Testis (tissue), 5 donors: ENCODE data around the gene ZNF878. TPM values are rescaled to one million over a fixed set of nuclear protein-coding genes. Genes with fewer than 3 reads are reported as not detected.

Experiments
- DNase-seq: peaks from one replicate; pipeline ENCODE4 v3.0.0-alpha.2; 2019
- H3K27ac ChIP-seq, 2 donors: fragments of 200-600 bp; sonication (generic); one replicate each; pipeline ENCODE4 v1.5.1; 2019
- H3K27me3 ChIP-seq: fragments of 200-600 bp; sonication (generic); one replicate; pipeline ENCODE4 v1.5.1; 2019
- H3K36me3 ChIP-seq: fragments of 200-600 bp; sonication (generic); one replicate; pipeline ENCODE4 v1.5.1; 2017; ENCODE audit warnings: low read depth; ENCODE audit errors: missing control alignments
- H3K4me1 ChIP-seq: fragments of 200-600 bp; sonication (generic); one replicate; pipeline ENCODE4 v1.5.1; 2019
- H3K4me3 ChIP-seq, 2 donors: fragments of 200-600 bp; sonication (generic); one replicate each; pipeline ENCODE4 v1.5.1; 2017 to 2019
- H3K9me3 ChIP-seq: fragments of 200-600 bp; sonication (generic); one replicate; pipeline ENCODE4 v1.5.1; 2017
- POLR2A ChIP-seq: fragments of 450-650 bp; IDR thresholded peaks from one replicate; pipeline ENCODE4 v1.6.1; 2017; ENCODE audit warnings: antibody characterized with exemption, mild to moderate bottlenecking, moderate library complexity
- WGBS, 2 donors: methylation state at CpG; one replicate each; pipeline ENCODE4 v1.1.5; 2018; 5-methylcytosine and 5-hydroxymethylcytosine counted together
- intact Hi-C: fragments of 100-400 bp; cut with DNase I; formaldehyde crosslinking; loops from one replicate; pipeline ENCODE4 v1.15.1; 2023; ENCODE audit warnings: low total_unique reads
- long read RNA-seq, 2 donors: transcript quantifications; one replicate each; lab custom pipeline, GENCODE V29; 2026
- polyA plus RNA-seq: library from polyadenylated mRNA; stranded (reverse); fragments of 350-450 nt; fragmentation: Illumina TruSeq; extraction: RNeasy Lipid Tissue Mini Kit (QIAGEN cat#74804); gene quantifications from one replicate; pipeline ENCODE4 v1.2.3, GENCODE V29; 2014; ENCODE audit warnings: low read depth, low replicate concordance; ENCODE audit not compliant: insufficient read depth
- total RNA-seq, 2 donors: library from RNA; depleted of rRNA; stranded (reverse); fragments of >200 nt; gene quantifications; one replicate each; pipeline ENCODE4 v1.2.3, GENCODE V29; 2016
- TF ChIP-seq, protein P1 (sequence below), 3 experiments: fragments of 450-650 bp in 2 of 3; fragments of 200-600 bp in 1 of 3; sonication (generic) in 1 of 3; IDR thresholded peaks; one replicate each; pipeline ENCODE4 v1.5.1; 2016 to 2019; ENCODE audit warnings: antibody characterized with exemption in 3 of 3, mild to moderate bottlenecking in 2 of 3, moderate library complexity in 1 of 3

The ZNF878 gene
- total RNA-seq (1 to 10 TPM in 1 of 2 donors, under 1 TPM in 1; 0.31 to 1.1 TPM), polyA plus RNA-seq (0.54 TPM)
- long read RNA-seq, donor 1: 0 reads
- long read RNA-seq, donor 2, partial matches to known transcripts: 0 of 1 reads
- long read RNA-seq, donor 2, other reads (novel, unspliced or antisense): 0 of 1 reads

DNA sequence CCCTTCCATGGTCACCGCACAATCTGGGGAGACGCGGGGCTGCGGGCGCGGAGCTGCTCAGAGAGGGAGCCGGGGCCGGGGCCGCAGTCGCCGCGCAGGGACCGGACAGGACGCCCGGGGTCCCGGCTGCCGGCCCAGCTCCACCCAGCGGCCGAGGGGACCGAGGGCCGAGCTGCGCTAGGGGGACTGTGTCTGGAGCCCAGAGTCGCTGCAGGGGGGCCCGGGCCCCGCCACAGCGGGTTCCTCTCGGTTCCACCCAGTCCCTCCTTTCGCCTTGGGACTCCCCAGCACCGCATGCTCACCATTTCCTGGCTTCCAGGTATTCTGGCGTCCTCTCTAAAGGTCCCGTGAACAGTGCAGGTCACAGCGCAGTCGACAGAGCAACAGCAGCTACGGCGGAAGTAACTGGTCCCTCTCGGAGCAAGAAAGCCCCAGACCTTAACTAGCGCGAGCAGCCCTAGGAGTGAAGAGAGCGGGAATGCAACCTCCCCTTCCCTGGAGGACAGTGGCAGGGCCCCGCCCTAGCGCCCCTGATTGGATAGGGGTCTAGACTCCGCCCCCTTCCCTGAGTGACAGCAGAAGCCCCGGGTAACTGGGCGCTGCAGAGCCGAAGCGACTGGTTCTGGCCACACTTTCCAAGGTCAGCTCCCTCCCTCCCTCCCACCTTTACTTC is at the start of gene ZNF878:
Gene ZNF878, minus strand, starts transcription at position 465 of the 673 bp plus-strand sequence. Its CDS starts 160 bp downstream, at position 305.
- DNase-seq: peak; percentile 95
- TF ChIP-seq, protein P1, sequence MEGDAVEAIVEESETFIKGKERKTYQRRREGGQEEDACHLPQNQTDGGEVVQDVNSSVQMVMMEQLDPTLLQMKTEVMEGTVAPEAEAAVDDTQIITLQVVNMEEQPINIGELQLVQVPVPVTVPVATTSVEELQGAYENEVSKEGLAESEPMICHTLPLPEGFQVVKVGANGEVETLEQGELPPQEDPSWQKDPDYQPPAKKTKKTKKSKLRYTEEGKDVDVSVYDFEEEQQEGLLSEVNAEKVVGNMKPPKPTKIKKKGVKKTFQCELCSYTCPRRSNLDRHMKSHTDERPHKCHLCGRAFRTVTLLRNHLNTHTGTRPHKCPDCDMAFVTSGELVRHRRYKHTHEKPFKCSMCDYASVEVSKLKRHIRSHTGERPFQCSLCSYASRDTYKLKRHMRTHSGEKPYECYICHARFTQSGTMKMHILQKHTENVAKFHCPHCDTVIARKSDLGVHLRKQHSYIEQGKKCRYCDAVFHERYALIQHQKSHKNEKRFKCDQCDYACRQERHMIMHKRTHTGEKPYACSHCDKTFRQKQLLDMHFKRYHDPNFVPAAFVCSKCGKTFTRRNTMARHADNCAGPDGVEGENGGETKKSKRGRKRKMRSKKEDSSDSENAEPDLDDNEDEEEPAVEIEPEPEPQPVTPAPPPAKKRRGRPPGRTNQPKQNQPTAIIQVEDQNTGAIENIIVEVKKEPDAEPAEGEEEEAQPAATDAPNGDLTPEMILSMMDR (IDR thresholded peaks at IDR 0.05): no peak
- peak; percentile 39 for TF ChIP-seq POLR2A
- intact Hi-C loops: no loop called here

GRCh38 chr19:12098040-12098439 is 45.3 kb upstream of the ZNF878 start:
- no peaks in the 10 kb centered on the region for H3K36me3 ChIP-seq
- no peaks in the 10 kb centered on the region for H3K4me1 ChIP-seq
- intact Hi-C loops: no loop called here
- no peak for TF ChIP-seq POLR2A
- WGBS, 2 donors: 94 to 98% methylated on average over 9 of the region's 9 CpGs
- H3K4me3 ChIP-seq: no peak overlapping the region
- H3K27me3 ChIP-seq: no peaks in the 10 kb centered on the region
- DNase-seq: no peak
- no peaks in the 10 kb centered on the region for H3K9me3 ChIP-seq
- no peak overlapping the region for H3K27ac ChIP-seq

More for the DNA sequence above, at the start of gene ZNF878:
- Histone ChIP-seq H3K4me3 (peak within 1 kb of the TSS; percentile 60 to 69), H3K36me3 (no peaks in the 10 kb centered on the region), H3K4me1 (peaks cover 9% of the 10 kb centered on the region), H3K27ac (peak within 1 kb of the TSS in 1 of 2 donors; percentile 64), H3K27me3 (no peaks in the 10 kb centered on the region), H3K9me3 (no peaks in the 10 kb centered on the region)
- 0 to 1% methylated on average over 16 to 46 of the region's 46 CpGs for WGBS, 2 donors

DNA sequence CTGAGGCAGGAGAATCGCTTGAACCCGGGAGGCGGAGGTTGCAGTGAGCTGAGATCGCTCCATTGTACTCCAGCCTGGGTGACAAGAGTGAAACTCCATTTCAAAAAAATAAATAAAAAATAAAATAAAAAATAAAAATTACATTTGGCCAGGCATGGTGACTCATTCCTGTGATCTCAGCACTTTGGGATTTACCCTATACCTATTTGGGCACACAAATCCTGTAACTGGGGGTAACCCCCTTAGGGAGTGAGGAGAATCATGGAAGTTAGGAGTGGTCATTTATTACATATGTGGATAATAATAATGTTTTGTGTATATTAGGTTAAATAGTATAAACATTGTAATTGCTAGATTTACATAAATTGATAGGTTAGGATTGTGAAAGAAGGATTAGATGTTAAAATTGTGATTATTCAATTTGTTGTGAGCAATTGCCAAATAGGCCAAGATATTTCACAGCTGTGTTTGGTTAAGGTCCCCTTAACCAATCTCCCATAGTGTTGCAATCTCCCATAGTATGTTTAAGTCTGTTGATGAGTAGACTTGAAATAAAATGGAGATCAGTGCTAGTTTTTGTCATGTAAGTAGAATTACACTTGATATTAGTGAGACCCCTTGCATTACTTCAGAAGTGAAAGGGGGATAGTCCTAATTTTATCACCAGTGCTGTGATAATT is 42.5 kb upstream of the ZNF878 start:
- Histone ChIP-seq H3K27me3 (no peaks in the 10 kb centered on the region), H3K27ac (no peak overlapping the region), H3K4me3 (no peak overlapping the region), H3K9me3 (no peaks in the 10 kb centered on the region), H3K36me3 (no peaks in the 10 kb centered on the region), H3K4me1 (no peaks in the 10 kb centered on the region)
- TF ChIP-seq POLR2A: no peak
- TF ChIP-seq, protein P1 (IDR thresholded peaks at IDR 0.05): no peak
- intact Hi-C loops: no loop called here
- 96% methylated on average over 4 of the region's 4 CpGs for WGBS, 2 donors
- DNase-seq: no peak

DNA sequence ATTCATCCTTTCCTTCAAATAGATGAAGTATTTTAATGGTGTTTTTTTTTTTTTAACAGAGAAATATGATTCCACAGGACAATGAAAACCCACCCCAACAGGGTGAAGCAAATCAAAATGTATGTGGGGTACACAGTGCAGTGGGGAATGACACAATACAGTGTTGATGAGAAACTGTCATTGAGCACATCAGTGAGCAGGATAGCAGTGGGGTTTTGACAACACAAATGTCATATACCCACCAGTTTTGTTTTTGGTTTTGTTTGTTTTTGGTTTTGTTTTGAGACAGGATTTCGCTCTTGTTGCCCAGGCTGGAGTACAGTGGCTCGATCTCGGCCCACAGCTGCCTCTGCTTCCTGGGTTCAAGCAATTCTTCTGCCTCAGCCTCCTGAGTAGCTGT is 41.0 kb upstream of the ZNF878 start:
- TF ChIP-seq POLR2A: no peak
- TF ChIP-seq, protein P1 (IDR thresholded peaks at IDR 0.05): no peak
- WGBS, 2 donors: 92 to 98% methylated on average over 3 of the region's 3 CpGs
- no peak overlapping the region for H3K27ac ChIP-seq
- no peaks in the 10 kb centered on the region for H3K27me3 ChIP-seq
- H3K36me3 ChIP-seq: no peaks in the 10 kb centered on the region
- H3K4me1 ChIP-seq: no peaks in the 10 kb centered on the region
- intact Hi-C loops: no loop called here
- no peaks in the 10 kb centered on the region for H3K9me3 ChIP-seq
- H3K4me3 ChIP-seq: no peak overlapping the region
- DNase-seq: no peak

- Histone ChIP-seq H3K9me3 (no peaks in the 10 kb centered on the region), H3K4me1 (no peaks in the 10 kb centered on the region), H3K27ac (peak overlapping the region in 1 of 2 donors; percentile 84), H3K27me3 (no peaks in the 10 kb centered on the region), H3K36me3 (no peaks in the 10 kb centered on the region), H3K4me3 (peak overlapping the region; percentile 55 to 78)
- WGBS, 2 donors: 27 to 30% methylated on average over 10 of the region's 10 CpGs
- intact Hi-C loops: no loop called here
- no peak for DNase-seq
- TF ChIP-seq, protein P1 (IDR thresholded peaks at IDR 0.05): no peak
- no peak for TF ChIP-seq POLR2A
Observed at GRCh38 chr19:12092956-12093355, 40.2 kb upstream of the ZNF878 start.
